GM19467 (cell line): ENCODE measurements around the gene TUSC2.
"Not testable (repeated sequence)": the region's sequence is repeated elsewhere in the genome, so short reads cannot be mapped to it uniquely, and the experiment has no call there.

ENCODE experiments used
- ATAC-seq: cut with Tn5 transposase; IDR thresholded peaks from one replicate; pipeline ENCODE4 v1.9.1; 2021; ENCODE audit warnings: mild to moderate bottlenecking, moderate library complexity; ENCODE audit not compliant: unreplicated experiment

The TUSC2 gene

GRCh38 chr3:50297384-50297775 lies 30.6 kb downstream of the TUSC2 start:
- no peak for ATAC-seq

- ATAC-seq: no peak
Measured at GRCh38 chr3:50296721-50297383, 31.2 kb downstream of the TUSC2 start.

GRCh38 chr3:50295553-50296431 lies 32.2 kb downstream of the TUSC2 start:
- no peak for ATAC-seq

- ATAC-seq: no peak
Measured at GRCh38 chr3:50294492-50295403, 33.3 kb downstream of the TUSC2 start.

GRCh38 chr3:50294089-50294488 lies 33.9 kb downstream of the TUSC2 start:
- ATAC-seq: no peak

GRCh38 chr3:50293079-50293801 lies 34.8 kb downstream of the TUSC2 start:
- ATAC-seq: no peak

GRCh38 chr3:50292159-50293078 lies 35.6 kb downstream of the TUSC2 start, which contains the start of gene IFRD2:
Gene IFRD2 (minus strand): TSS chr3:50292429. CDS start chr3:50292274, 155 bp downstream.
- ATAC-seq: peak; percentile 90

- ATAC-seq: no peak
Measured at GRCh38 chr3:50290161-50290641, 37.8 kb downstream of the TUSC2 start.

- no peak for ATAC-seq
Measured at GRCh38 chr3:50289130-50289529, 38.9 kb downstream of the TUSC2 start.

GRCh38 chr3:50288387-50289007 lies 39.5 kb downstream of the TUSC2 start:
- ATAC-seq: no peak

- ATAC-seq: no peak
Measured at GRCh38 chr3:50287262-50287661, 40.8 kb downstream of the TUSC2 start.

GRCh38 chr3:50286322-50287227 lies 41.4 kb downstream of the TUSC2 start:
- no peak for ATAC-seq

GRCh38 chr3:50284121-50284520 lies 43.9 kb downstream of the TUSC2 start:
- ATAC-seq: not testable (repeated sequence)

- ATAC-seq: no peak
Measured at GRCh38 chr3:50279255-50280016, 48.6 kb downstream of the TUSC2 start.

GRCh38 chr3:50278880-50279224 lies 49.2 kb downstream of the TUSC2 start, which contains the start of gene LSMEM2:
Gene LSMEM2 (plus strand): TSS chr3:50279087. CDS start chr3:50279114, 27 bp downstream.
- ATAC-seq: no peak

- ATAC-seq: no peak
Measured at GRCh38 chr3:50278123-50278879, 49.7 kb downstream of the TUSC2 start.
